Measurements from ENCODE around the gene EIF4E2.

The EIF4E2 gene

DNA sequence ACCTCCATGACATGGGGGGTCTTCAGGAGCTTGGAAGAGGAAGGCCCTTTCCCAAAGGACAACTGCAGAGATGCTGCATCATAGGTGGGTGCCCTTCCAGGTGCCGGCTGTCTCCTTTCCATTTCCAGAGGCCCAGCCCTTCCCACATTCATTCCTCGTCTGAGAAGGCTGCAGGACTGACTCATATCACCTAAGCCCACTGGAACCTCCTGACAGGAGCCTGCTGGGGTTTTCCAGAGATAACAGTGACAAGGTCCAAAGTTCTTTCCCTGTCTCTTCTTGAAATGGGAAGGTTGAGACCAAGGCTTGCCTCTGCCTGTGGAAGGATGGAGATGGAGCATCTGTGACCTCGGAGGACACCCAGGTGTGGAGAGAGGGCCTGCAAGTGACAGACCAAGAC, 33.9 kb upstream of the EIF4E2 start:
- H3K27me3 Mint-ChIP-seq = peaks cover 10% of the 10 kb centered on the region
- H3K9me3 Mint-ChIP-seq (ENCODE audit: low read depth) = no peaks in the 10 kb centered on the region
- H3K36me3 Mint-ChIP-seq = no peaks in the 10 kb centered on the region
- no peak overlapping the region for H3K4me3 Mint-ChIP-seq
- H3K4me1 Mint-ChIP-seq (ENCODE audit: low read depth) = peaks cover 2% of the 10 kb centered on the region
- no peak overlapping the region for H3K27ac Mint-ChIP-seq

DNA sequence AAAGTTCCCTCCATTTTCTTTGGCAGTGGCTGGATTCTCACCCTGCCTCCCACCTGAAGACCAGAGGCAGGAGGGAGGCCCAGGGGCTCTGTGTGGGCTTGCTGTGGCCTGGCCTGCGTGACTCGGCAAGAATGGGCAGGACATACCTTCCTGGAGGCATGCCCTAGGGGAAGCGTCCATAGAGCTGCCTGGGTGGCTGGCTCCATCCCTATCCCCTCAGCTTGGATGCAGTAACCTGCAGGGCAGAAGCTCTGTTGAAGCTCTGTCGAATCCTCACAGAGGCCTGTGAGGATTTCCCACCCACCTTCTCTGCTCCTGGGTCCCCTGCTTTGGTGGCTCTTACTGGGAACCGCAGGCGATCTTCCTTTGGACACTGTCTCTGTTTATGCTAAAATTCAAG, 31.6 kb upstream of the EIF4E2 start:
- Mint-ChIP-seq H3K36me3 (no peaks in the 10 kb centered on the region), H3K27ac (no peak overlapping the region), H3K27me3 (peaks cover 10% of the 10 kb centered on the region)

GRCh38 chr2:232519581-232520438, 30.7 kb upstream of the EIF4E2 start, which contains the start of gene PRSS56:
PRSS56 (plus strand) TSS chr2:232520388; CDS start chr2:232520599, 211 bp downstream.
- H3K27ac Mint-ChIP-seq = no peak within 1 kb of the TSS
- H3K27me3 Mint-ChIP-seq = peaks cover 12% of the 10 kb centered on the region
- H3K4me1 Mint-ChIP-seq (ENCODE audit: low read depth) = peaks cover 8% of the 10 kb centered on the region
- no peak within 1 kb of the TSS for H3K4me3 Mint-ChIP-seq
- no peaks in the 10 kb centered on the region for H3K36me3 Mint-ChIP-seq
- no peaks in the 10 kb centered on the region for H3K9me3 Mint-ChIP-seq (ENCODE audit: low read depth)

More for the DNA sequence above, 31.6 kb upstream of the EIF4E2 start:
- H3K4me1 Mint-ChIP-seq (ENCODE audit: low read depth) = peaks cover 6% of the 10 kb centered on the region
- H3K9me3 Mint-ChIP-seq (ENCODE audit: low read depth) = no peaks in the 10 kb centered on the region
- H3K4me3 Mint-ChIP-seq = no peak overlapping the region

DNA sequence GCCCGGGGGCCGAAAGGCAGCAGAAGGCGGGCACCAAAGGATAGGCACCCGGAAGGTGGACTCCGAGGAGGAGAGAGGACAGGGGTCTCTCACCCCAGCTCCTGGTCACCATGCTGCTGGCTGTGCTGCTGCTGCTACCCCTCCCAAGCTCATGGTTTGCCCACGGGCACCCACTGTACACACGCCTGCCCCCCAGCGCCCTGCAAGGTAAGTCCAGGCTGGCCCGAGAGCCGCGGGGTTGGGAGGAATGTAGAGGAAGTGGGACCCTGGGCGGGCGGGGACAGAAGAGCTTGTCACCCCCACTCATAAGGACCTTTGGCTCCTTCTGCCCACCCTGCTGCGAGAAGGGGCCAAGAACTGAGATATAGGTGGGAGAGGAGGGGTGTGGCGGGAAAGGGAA, 30.0 kb upstream of the EIF4E2 start:
- Mint-ChIP-seq H3K9me3 (ENCODE audit: low read depth) (no peaks in the 10 kb centered on the region), H3K36me3 (no peaks in the 10 kb centered on the region), H3K27ac (no peak overlapping the region), H3K27me3 (peaks cover 12% of the 10 kb centered on the region), H3K4me3 (no peak overlapping the region), H3K4me1 (ENCODE audit: low read depth) (peaks cover 8% of the 10 kb centered on the region)

DNA sequence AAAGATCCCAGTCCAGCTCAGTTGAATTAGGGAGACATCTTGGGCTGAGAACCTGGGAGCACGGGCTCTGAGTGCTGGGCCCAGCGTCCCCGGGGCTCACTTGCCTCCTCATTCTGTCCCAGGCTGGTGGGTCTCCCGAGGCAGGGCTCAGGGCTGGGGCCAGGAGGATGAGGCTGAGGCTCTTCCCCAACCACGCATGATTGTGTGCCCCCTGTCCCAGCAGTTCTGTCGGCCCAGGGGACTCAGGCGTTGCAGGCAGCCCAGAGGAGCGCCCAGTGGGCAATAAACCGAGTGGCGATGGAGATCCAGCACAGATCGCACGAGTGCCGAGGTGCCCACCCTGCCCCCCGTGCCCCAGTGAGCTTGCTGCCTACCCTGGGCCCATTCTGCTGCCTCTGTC, 29.4 kb upstream of the EIF4E2 start:
- Mint-ChIP-seq H3K4me3 (peak overlapping the region; percentile 80), H3K9me3 (ENCODE audit: low read depth) (no peaks in the 10 kb centered on the region), H3K4me1 (ENCODE audit: low read depth) (peaks cover 8% of the 10 kb centered on the region), H3K27me3 (peaks cover 12% of the 10 kb centered on the region), H3K27ac (no peak overlapping the region), H3K36me3 (no peaks in the 10 kb centered on the region)

- Mint-ChIP-seq H3K4me3 (no peak overlapping the region), H3K36me3 (no peaks in the 10 kb centered on the region), H3K27me3 (peaks cover 12% of the 10 kb centered on the region), H3K9me3 (ENCODE audit: low read depth) (no peaks in the 10 kb centered on the region), H3K27ac (no peak overlapping the region), H3K4me1 (ENCODE audit: low read depth) (peaks cover 8% of the 10 kb centered on the region)
These were observed 28.4 kb upstream of the EIF4E2 start for GRCh38 chr2:232521959-232522622.

GRCh38 chr2:232522623-232523401, 27.7 kb upstream of the EIF4E2 start:
- Mint-ChIP-seq H3K4me3 (peak overlapping the region; percentile 64), H3K27ac (no peak overlapping the region), H3K9me3 (ENCODE audit: low read depth) (no peaks in the 10 kb centered on the region), H3K4me1 (ENCODE audit: low read depth) (peaks cover 8% of the 10 kb centered on the region), H3K36me3 (no peaks in the 10 kb centered on the region), H3K27me3 (peaks cover 12% of the 10 kb centered on the region)

GRCh38 chr2:232523402-232523681, 27.1 kb upstream of the EIF4E2 start:
- H3K4me3 Mint-ChIP-seq = peak overlapping the region; percentile 64
- peaks cover 9% of the 10 kb centered on the region for H3K4me1 Mint-ChIP-seq (ENCODE audit: low read depth)
- no peak overlapping the region for H3K27ac Mint-ChIP-seq
- H3K9me3 Mint-ChIP-seq (ENCODE audit: low read depth) = no peaks in the 10 kb centered on the region
- peaks cover 14% of the 10 kb centered on the region for H3K27me3 Mint-ChIP-seq
- H3K36me3 Mint-ChIP-seq = no peaks in the 10 kb centered on the region

DNA sequence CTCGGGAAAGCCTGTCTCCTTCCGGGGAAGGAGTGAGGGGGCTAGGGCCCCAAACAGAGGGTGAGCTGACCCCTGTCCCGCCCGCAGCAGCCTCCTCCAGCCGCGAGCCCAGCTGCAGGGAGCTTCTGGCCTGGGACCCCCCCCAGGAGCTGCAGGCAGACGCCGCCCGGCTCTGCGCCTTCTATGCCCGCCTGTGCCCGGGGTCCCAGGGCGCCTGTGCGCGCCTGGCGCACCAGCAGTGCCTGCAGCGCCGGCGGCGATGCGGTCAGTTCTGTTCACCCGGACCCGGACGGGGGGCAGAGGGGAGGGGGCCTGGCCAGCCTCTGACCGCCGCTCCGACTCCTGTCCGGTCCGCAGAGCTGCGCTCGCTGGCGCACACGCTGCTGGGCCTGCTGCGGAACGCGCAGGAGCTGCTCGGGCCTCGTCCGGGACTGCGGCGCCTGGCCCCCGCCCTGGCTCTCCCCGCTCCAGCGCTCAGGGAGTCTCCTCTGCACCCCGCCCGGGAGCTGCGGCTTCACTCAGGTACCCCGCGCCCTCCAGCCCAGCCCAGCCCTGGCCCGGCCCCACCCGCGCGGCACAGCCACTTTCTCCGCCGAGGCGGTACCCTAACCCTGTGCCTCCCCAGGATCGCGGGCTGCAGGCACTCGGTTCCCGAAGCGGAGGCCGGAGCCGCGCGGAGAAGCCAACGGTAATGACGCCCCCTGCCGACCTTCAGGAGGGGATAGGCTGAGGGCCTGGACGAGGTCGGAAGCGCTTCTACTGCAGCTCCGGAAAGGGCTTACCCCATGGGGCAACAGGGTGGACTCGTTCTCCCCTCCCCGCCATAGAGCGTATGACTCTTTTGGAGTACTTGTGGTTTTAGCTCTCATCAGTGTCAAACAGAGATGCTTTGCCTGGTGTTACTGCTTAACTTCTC, 26.5 kb upstream of the EIF4E2 start:
- Mint-ChIP-seq H3K27ac (no peak overlapping the region), H3K27me3 (peaks cover 12% of the 10 kb centered on the region), H3K9me3 (ENCODE audit: low read depth) (no peaks in the 10 kb centered on the region), H3K4me3 (peak overlapping the region; percentile 27), H3K4me1 (ENCODE audit: low read depth) (peaks cover 15% of the 10 kb centered on the region), H3K36me3 (no peaks in the 10 kb centered on the region)

GRCh38 chr2:232524771-232525170, 25.7 kb upstream of the EIF4E2 start:
- Mint-ChIP-seq H3K27ac (no peak overlapping the region), H3K4me3 (peak overlapping the region; percentile 27), H3K36me3 (no peaks in the 10 kb centered on the region), H3K4me1 (ENCODE audit: low read depth) (peaks cover 19% of the 10 kb centered on the region), H3K9me3 (ENCODE audit: low read depth) (no peaks in the 10 kb centered on the region), H3K27me3 (peaks cover 6% of the 10 kb centered on the region)

DNA sequence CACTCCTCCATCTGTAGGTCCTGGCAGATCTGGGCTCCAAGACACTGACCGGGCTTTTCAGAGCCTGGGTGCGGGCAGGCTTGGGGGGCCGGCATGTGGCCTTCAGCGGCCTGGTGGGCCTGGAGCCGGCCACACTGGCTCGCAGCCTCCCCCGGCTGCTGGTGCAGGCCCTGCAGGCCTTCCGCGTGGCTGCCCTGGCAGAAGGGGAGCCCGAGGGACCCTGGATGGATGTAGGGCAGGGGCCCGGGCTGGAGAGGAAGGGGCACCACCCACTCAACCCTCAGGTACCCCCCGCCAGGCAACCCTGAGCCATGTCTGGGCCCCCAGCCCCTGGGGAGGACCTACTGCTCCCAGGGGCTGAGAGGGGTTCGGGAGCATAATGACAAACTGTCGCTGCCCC, 25.3 kb upstream of the EIF4E2 start:
- Mint-ChIP-seq H3K4me3 (no peak overlapping the region), H3K27ac (no peak overlapping the region), H3K27me3 (peaks cover 6% of the 10 kb centered on the region), H3K36me3 (no peaks in the 10 kb centered on the region), H3K9me3 (ENCODE audit: low read depth) (no peaks in the 10 kb centered on the region), H3K4me1 (ENCODE audit: low read depth) (peaks cover 19% of the 10 kb centered on the region)

GRCh38 chr2:232525791-232526371, 24.6 kb upstream of the EIF4E2 start, which contains the start of gene CHRND:
CHRND (plus strand) TSS chr2:232526160; CDS start chr2:232526216, 56 bp downstream.
- Mint-ChIP-seq H3K27me3 (peaks cover 6% of the 10 kb centered on the region), H3K36me3 (no peaks in the 10 kb centered on the region), H3K27ac (no peak within 1 kb of the TSS), H3K9me3 (ENCODE audit: low read depth) (no peaks in the 10 kb centered on the region), H3K4me3 (no peak within 1 kb of the TSS), H3K4me1 (ENCODE audit: low read depth) (peaks cover 19% of the 10 kb centered on the region)

GRCh38 chr2:232526372-232526941, 24.0 kb upstream of the EIF4E2 start:
- H3K27me3 Mint-ChIP-seq = peaks cover 5% of the 10 kb centered on the region
- no peak overlapping the region for H3K27ac Mint-ChIP-seq
- H3K4me3 Mint-ChIP-seq = no peak overlapping the region
- peaks cover 18% of the 10 kb centered on the region for H3K4me1 Mint-ChIP-seq (ENCODE audit: low read depth)
- no peaks in the 10 kb centered on the region for H3K9me3 Mint-ChIP-seq (ENCODE audit: low read depth)
- no peaks in the 10 kb centered on the region for H3K36me3 Mint-ChIP-seq

Data from activated naive CD8-positive, alpha-beta T cell (primary cell).